Stomach (tissue), 9 donors: ENCODE measurements around the gene DTYMK. TPM values are rescaled to one million over a fixed set of nuclear protein-coding genes. Genes with fewer than 3 reads are reported as not detected.

Source experiments
- DNase-seq, 2 donors: peaks; one replicate each; pipeline versions ENCODE4 v3.0.0 to v3.0.0-alpha.2; 2013 to 2019
- H3K27ac ChIP-seq, 5 donors: fragments of 200-600 bp in 4 of 5; sonication (generic) in 4 of 5; one replicate each; pipeline ENCODE4 v1.5.1; 2013 to 2019; ENCODE audit warnings: mild to moderate bottlenecking in 1 of 5, moderate library complexity in 1 of 5
- H3K27me3 ChIP-seq, 3 donors: fragments of 200-600 bp; sonication (generic); one replicate each; pipeline ENCODE4 v1.5.1; 2017 to 2019; ENCODE audit warnings: mixed run types in 1 of 3
- H3K36me3 ChIP-seq, 4 donors: fragments of 200-600 bp; sonication (generic); 1 replicate in 3 of 4; 2 replicates in 1 of 4; pipeline ENCODE4 v1.5.1; 2016 to 2019
- H3K4me1 ChIP-seq, 4 donors: fragments of 200-600 bp; sonication (generic); one replicate each; pipeline ENCODE4 v1.5.1; 2016 to 2019
- H3K4me3 ChIP-seq, 4 donors: fragments of 200-600 bp; sonication (generic) in 3 of 4; one replicate each; pipeline ENCODE4 v1.5.1; 2016 to 2019; ENCODE audit warnings: mild to moderate bottlenecking in 1 of 4
- H3K9me3 ChIP-seq, 4 donors: fragments of 200-600 bp; sonication (generic); one replicate each; pipeline ENCODE4 v1.5.1; 2016 to 2019
- CTCF ChIP-seq, 7 experiments: fragments of 450-650 bp in 4 of 7; fragments of 200-600 bp in 3 of 7; sonication (generic) in 3 of 7; IDR thresholded peaks; one replicate each; pipeline ENCODE4 v1.5.1; 2016 to 2019; ENCODE audit warnings: antibody characterized with exemption in 7 of 7, control low read depth in 2 of 7, mild to moderate bottlenecking in 1 of 7
- EP300 ChIP-seq: sonication (generic); formaldehyde crosslinking; IDR thresholded peaks from one replicate; pipeline ENCODE4 v1.6.1; 2017; ENCODE audit warnings: antibody characterized with exemption
- POLR2A ChIP-seq, 4 donors: fragments of 450-650 bp; IDR thresholded peaks; one replicate each; pipeline ENCODE4 v1.6.1; 2016; ENCODE audit warnings: antibody characterized with exemption in 4 of 4, control low read depth in 2 of 4, mild to moderate bottlenecking in 1 of 4, moderate library complexity in 1 of 4
- POLR2AphosphoS5 ChIP-seq, 3 donors: sonication (generic); formaldehyde crosslinking; IDR thresholded peaks; one replicate each; pipeline ENCODE4 v1.6.1; 2016; ENCODE audit warnings: antibody characterized with exemption in 3 of 3
- WGBS, 5 donors: extraction: QIAGEN DNeasy Blood & Tissue Kit in 3 of 5; methylation state at CpG; one replicate each; pipeline versions ENCODE4 v1.1.5 to v1.1.7; 2013 to 2018; 5-methylcytosine and 5-hydroxymethylcytosine counted together
- intact Hi-C: fragments of 100-400 bp; cut with DNase I; formaldehyde crosslinking; loops from one replicate; pipeline ENCODE4 v1.15.1; 2023; ENCODE audit warnings: low total_unique reads
- polyA plus RNA-seq, 3 donors: library from polyadenylated mRNA; stranded (reverse); fragments of 200-250 nt; gene quantifications; one replicate each; pipeline ENCODE4 v1.2.3, GENCODE V29; 2013
- total RNA-seq, 5 donors: library from RNA; depleted of rRNA; stranded (reverse); fragments of >200 nt; gene quantifications; one replicate each; pipeline versions ENCODE4 v1.1.0 to v1.2.3, GENCODE V29; 2014 to 2016
- donor health status: healthy with polysubstance abuse.
- donor health status: Bipolar disorder and iron deficiency.
- donor health status: healthy.

Gene DTYMK
- total and polyA plus RNA-seq, 8 donors, result 3.5 to 50.0 (median 21.7) TPM

GRCh38 chr2:241728627-241729026 lies 42.0 kb upstream of the DTYMK start:
- H3K27ac ChIP-seq, result peak overlapping the region in 1 of 5 donors; percentile 5
- H3K27me3 ChIP-seq, result no peaks in the 10 kb centered on the region
- peaks cover 0 to 30% (median 27%) of the 10 kb centered on the region in 4 donors for H3K36me3 ChIP-seq
- no peaks in the 10 kb centered on the region for H3K9me3 ChIP-seq
- 78 to 89% (median 81%) methylated on average over 8 to 19 of the region's 19 CpGs for WGBS, 5 donors
- no peak overlapping the region for H3K4me3 ChIP-seq
- no peak for DNase-seq
- no peak for TF ChIP-seq POLR2A (IDR thresholded peaks at IDR 0.05)
- no peak for TF ChIP-seq EP300
- no peak for TF ChIP-seq CTCF (IDR thresholded peaks at IDR 0.05)
- no peak for TF ChIP-seq POLR2AphosphoS5 (IDR thresholded peaks at IDR 0.05)
- H3K4me1 ChIP-seq, result peaks cover 0 to 17% (median under 1%) of the 10 kb centered on the region in 4 donors
- intact Hi-C loops, result no loop called here

- intact Hi-C loops, result no loop called here
- 66 to 90% (median 83%) methylated on average over 6 to 8 of the region's 8 CpGs for WGBS, 5 donors
- H3K27ac ChIP-seq, result peak overlapping the region in 1 of 5 donors; percentile 5
These were observed 41.4 kb upstream of the DTYMK start for GRCh38 chr2:241728000-241728399.

GRCh38 chr2:241726459-241726858 lies 39.8 kb upstream of the DTYMK start:
- intact Hi-C loops, result no loop called here
- no peaks in the 10 kb centered on the region for H3K4me1 ChIP-seq
- DNase-seq, result no peak
- no peak overlapping the region for H3K27ac ChIP-seq
- H3K4me3 ChIP-seq, result no peak overlapping the region
- TF ChIP-seq POLR2A (IDR thresholded peaks at IDR 0.05) (no peak), EP300 (no peak), CTCF (IDR thresholded peaks at IDR 0.05) (no peak), POLR2AphosphoS5 (IDR thresholded peaks at IDR 0.05) (no peak)
- H3K36me3 ChIP-seq, result peaks cover 12 to 52% (median 48%) of the 10 kb centered on the region in 4 donors
- WGBS, 5 donors, result 90 to 93% (median 91%) methylated on average over 11 to 16 of the region's 16 CpGs
- H3K27me3 ChIP-seq, result no peaks in the 10 kb centered on the region
- no peaks in the 10 kb centered on the region for H3K9me3 ChIP-seq

More at GRCh38 chr2:241728000-241728399, 41.4 kb upstream of the DTYMK start:
- peaks cover 0 to 11% (median 0%) of the 10 kb centered on the region in 4 donors for H3K4me1 ChIP-seq
- peaks cover 4 to 36% (median 33%) of the 10 kb centered on the region in 4 donors for H3K36me3 ChIP-seq
- H3K4me3 ChIP-seq, result no peak overlapping the region
- no peak for TF ChIP-seq CTCF (IDR thresholded peaks at IDR 0.05)
- no peak for TF ChIP-seq EP300
- no peak for TF ChIP-seq POLR2AphosphoS5 (IDR thresholded peaks at IDR 0.05)
- DNase-seq, result no peak
- H3K9me3 ChIP-seq, result no peaks in the 10 kb centered on the region
- no peaks in the 10 kb centered on the region for H3K27me3 ChIP-seq

GRCh38 chr2:241724975-241725870 lies 38.6 kb upstream of the DTYMK start:
- Histone ChIP-seq H3K9me3 (no peaks in the 10 kb centered on the region), H3K4me3 (no peak overlapping the region), H3K4me1 (no peaks in the 10 kb centered on the region), H3K27ac (no peak overlapping the region), H3K36me3 (peaks cover 24 to 64% (median 61%) of the 10 kb centered on the region in 4 donors), H3K27me3 (no peaks in the 10 kb centered on the region)
- no peak for DNase-seq
- TF ChIP-seq POLR2AphosphoS5 (IDR thresholded peaks at IDR 0.05), result no peak
- no peak for TF ChIP-seq POLR2A (IDR thresholded peaks at IDR 0.05)
- no peak for TF ChIP-seq CTCF (IDR thresholded peaks at IDR 0.05)
- no peak for TF ChIP-seq EP300
- 94 to 97% (median 95%) methylated on average over 53 to 76 of the region's 76 CpGs for WGBS, 5 donors
- intact Hi-C loops, result no loop called here
